ENCODE measurements around the gene PDE8B. TPM values are rescaled to one million over a fixed set of nuclear protein-coding genes. Genes with fewer than 3 reads are reported as not detected.
A peak's percentile ranks its signal among the peaks of the same experiment; 100 is the strongest.

Gene PDE8B, protein sequence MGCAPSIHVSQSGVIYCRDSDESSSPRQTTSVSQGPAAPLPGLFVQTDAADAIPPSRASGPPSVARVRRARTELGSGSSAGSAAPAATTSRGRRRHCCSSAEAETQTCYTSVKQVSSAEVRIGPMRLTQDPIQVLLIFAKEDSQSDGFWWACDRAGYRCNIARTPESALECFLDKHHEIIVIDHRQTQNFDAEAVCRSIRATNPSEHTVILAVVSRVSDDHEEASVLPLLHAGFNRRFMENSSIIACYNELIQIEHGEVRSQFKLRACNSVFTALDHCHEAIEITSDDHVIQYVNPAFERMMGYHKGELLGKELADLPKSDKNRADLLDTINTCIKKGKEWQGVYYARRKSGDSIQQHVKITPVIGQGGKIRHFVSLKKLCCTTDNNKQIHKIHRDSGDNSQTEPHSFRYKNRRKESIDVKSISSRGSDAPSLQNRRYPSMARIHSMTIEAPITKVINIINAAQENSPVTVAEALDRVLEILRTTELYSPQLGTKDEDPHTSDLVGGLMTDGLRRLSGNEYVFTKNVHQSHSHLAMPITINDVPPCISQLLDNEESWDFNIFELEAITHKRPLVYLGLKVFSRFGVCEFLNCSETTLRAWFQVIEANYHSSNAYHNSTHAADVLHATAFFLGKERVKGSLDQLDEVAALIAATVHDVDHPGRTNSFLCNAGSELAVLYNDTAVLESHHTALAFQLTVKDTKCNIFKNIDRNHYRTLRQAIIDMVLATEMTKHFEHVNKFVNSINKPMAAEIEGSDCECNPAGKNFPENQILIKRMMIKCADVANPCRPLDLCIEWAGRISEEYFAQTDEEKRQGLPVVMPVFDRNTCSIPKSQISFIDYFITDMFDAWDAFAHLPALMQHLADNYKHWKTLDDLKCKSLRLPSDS
- 1.5 and 1.9 TPM in 2 replicates for total RNA-seq (2014; rRNA removed; shearing (Covaris generic))
- polyA plus RNA-seq (2014; cell fraction: nucleus; rRNA removed) = 3.2 and 6.3 TPM in 2 replicates

DNA sequence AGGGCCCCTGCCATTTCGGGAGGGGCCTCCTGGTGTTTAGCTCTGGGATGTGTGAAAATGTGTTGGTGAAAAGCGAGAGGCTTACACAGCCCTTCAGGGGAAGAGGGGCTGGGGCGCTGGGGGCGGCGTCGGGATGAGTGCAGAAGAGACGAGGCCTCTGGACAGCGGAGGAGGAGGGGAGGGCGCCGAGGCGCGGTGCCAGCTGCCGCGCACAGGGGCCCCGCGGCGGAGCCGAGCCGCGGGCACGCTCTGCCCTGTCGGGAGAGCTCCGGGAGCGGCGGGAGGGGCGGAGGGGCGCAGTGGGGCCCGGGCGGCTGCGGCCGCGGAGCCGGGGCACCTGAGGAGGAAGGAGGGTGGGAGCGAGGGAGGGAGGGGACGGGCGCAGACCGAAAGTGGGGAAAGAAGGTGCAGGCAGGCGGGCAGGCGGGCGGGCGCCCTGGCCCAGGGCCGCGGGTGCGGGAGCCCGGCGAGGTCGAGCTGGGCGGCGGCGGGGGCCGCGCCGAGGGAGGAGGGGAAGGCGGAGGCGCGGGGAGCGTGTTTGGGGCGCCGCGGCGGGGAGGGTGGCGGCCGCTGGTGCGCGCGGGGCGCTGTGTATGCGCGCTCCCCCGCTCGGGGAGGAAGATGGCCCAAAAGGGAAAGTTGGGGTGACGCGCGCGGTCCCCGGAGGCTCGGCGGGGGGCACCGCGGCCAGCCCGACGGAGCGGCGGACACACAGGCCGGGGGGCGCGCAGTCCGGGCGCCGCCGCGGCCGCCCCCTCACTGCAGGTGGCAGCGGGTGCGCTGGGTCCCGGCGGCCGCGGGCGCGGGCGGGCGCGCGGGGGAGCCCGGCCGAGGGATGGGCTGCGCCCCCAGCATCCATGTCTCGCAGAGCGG, at the start of gene PDE8B:
Gene PDE8B (plus strand): TSS at position 590 of the 873 bp plus-strand sequence. CDS start 246 bp downstream, at position 836.
- DNase-seq (ENCODE audit: extremely low read depth, low read depth) = no peak

DNA sequence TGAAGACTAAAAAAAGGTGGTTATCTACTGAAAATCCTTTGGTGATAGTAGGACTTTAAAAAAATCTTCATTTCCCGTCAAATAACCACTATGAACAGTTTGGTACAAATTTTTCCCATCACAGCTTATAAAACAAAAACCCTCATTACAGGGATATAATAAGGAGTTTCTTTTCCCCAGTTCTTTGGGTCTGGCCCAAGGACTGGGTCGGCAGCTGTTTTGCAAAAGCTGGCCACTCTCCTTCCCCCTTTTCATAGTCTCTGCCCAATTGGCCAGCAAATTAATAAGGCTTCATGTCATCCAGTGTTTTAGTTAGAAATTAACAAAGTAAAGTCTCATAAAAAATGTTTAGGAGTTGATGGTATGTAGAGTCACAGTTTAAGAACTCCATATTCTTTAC, 47.0 kb upstream of the PDE8B start:
- DNase-seq (ENCODE audit: extremely low read depth, low read depth) = no peak

DNA sequence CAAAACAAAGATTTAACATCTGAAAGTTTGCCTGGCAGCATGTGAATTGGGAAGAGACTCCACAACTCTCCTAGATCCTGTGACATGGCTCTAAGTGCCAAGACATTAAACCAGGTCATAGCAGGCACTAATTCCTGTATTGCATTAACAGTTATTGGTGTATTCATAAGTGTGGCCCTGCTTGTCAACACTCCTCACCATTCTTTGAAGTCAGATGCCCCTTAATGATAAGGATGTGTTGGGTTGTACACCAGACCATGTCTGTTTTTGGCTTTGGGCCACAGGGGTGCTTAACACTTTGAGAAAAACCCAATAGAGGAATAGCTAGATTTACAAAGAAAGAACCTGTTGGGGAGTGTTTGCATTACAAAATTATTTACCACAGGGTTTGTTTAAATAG, 43.4 kb upstream of the PDE8B start:
- peak; percentile 12 for DNase-seq (ENCODE audit: extremely low read depth, low read depth)

DNA sequence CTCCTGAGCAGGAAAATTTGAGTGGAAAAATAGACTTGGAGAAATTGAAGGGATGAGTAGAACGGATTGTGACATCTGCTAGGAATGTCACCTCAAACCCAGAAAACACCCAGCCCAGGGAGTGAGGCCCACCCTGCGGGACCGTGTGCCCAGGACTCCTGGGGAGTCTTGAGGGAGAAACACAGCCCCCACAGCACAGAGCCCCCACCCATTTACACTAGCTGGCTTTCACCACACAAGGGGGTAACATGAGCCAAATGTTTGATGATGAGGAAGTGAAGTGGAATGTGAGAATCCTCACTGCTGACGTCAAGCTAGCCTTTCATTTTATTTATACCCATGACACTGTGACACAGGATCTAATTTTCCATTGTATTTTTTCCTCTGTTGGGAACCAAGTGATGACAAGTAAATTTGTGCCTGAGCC, 42.8 kb upstream of the PDE8B start:
- DNase-seq (ENCODE audit: extremely low read depth, low read depth) = peak; percentile 89

DNA sequence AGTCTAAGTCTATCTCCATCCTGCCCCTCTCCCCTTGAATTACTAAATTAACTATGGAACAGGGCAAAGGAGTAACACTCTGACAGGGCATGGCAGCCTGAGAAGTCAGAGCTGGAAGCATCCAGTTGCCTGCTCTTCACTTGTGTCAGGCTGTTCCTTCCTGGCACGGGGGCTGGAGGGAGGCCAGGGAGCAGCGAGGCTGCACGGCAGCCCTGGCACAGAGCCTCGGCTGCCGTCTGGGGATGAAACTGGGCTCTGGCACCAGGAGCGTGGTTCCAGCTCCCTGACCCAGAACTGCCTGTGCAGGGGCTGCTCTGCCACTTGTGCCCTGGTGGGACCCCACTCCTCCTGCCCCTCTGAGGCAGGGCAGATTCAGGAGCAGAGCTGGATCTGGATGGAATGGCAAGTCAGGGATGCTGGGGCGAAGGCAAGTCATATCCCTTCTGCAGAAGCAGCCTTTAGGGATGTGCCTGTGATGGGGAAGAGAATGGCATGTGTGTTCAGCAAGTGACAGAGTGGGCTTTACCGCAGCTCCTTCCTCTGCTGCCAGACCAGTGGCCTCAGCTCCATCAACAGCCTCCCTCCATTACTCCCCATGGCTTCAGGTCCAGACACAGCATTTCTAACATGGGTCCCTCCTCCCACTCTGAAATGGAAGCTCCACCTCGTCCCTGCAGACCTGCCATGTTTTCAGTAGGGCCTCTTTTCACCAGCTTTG, 42.2 kb upstream of the PDE8B start:
- DNase-seq (ENCODE audit: extremely low read depth, low read depth) = peak; percentile 72

DNA sequence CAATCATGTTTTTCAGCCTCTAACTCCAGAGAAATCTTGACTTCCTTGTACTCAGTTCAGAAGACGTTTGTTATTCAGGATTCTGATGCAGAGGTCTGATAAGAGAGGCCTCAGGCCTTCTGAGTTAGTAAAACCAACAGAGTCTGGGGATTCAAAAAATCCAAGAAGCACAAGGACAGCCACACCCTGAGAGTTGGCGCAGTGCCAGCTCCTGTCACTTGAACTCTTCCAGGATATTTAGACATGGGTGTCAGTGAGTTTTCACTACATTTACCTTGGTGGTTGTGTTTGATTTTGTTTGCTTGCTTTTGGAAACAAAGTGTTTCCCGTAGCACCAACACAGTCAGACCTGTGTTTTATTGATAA, 41.6 kb upstream of the PDE8B start:
- peak; percentile 63 for DNase-seq (ENCODE audit: extremely low read depth, low read depth)

DNA sequence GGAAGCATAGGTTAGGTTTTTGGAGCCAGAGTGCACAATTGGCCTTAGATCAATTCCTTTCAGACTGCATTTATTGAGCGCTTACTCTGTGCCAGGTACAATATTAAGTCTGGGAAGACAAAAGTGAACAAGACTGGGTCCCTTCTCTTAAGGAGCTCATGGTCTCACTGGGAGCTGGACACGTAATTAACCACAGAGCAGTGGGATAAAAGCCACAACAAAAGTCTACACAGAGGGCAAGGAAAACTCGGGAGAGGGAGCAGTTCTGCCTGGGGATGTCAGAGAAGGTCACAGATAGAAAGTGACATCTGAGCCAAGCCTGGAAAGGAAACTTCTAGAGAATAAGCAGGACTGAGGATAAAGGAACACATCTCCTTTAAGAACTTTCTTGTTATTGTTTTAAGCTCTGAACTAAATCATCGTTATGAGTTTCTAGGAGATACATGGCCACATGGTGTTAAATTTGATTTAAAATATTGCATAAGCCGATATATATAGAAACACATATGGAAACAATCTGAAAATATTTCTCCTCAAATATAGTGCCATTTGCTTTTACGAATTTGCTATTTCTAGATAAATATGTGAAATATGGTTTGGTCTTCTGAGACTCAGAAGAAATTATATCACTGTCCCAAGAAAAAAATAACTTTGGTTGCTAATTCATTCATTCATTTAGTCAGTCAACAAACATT, 40.1 kb upstream of the PDE8B start:
- DNase-seq (ENCODE audit: extremely low read depth, low read depth) = no peak

DNA sequence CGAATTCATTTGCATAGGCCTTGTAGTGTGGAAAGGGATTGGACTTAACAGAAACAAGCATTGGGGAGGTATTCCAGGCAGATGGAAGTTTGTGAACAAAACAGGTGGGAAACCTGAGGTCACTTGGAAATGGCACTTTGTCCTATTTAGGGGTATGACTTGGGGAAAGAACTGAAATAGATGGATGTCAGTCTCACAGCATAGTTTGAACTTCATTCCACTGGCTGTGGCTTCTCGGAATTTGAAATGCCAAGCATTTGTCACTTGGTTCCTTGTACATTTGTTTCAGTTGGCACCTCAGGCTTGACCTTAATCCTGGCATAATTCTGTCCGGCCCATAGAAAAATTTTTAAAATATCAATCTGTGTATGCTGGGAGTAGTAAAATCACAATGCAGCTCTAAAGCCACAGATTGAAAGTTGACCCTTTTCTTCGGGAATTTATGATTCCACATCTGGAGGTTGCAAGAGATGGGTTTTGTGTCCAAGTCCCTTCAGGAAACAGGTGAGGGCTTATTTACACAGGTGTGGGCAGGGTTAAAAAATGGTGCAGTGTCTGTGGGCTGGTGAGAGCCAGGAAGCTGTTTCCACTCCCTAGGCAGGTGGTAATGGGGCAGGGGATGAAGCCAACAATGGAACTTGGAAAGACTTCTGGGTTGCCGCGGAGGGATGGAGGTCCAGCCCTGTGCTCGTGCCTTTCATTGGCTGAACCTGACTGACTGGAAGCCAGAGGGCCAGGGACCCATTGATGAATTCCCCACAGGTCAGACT, 39.2 kb upstream of the PDE8B start:
- DNase-seq (ENCODE audit: extremely low read depth, low read depth) = no peak

DNA sequence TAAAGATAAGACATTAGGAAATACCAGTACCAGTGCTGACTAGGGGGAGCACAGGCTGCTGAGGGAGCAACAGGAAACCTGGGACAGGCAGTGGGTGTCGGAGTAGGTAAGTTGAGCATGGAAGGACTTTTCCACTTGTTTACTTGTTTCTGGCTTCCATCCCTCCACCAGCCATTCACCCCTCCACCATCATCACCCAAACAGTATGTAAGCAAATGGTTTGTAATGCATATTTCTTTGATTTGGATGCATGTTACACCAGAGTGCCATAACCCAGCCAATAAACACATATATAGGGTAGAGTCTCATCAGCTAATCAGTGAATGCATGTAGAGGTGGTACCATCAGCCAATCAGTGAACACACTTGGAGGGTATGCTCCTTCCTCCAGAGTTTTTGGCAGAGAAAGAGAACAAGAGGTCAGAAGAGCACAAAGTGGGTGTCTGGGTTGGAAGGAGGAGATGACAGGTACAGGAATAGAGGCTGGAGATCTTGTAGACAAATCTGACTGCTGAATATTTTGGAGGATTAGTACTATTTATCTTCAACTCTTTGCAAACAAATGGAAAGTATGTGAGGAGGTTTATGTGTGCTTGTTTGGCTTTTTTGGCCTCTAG, 37.7 kb upstream of the PDE8B start:
- no peak for DNase-seq (ENCODE audit: extremely low read depth, low read depth)

DNA sequence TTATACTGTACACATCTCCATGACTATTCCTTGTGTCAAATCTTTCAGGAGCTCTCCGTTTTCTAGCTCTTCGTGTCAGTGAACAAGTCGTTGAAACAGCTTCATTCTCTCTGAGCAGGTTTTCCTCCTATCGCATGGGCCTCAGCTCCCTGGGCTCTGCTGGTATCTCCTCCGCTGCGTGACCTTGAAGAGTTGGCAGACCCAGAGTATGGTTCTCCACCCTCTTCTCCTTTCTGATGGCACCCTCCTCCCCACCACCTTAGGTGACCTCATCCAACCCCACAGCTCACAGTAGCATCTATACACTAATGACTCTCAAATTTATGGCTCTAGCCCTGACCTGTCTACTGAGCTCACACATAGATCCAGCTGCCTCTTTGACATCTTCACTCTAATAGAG, 36.0 kb upstream of the PDE8B start:
- no peak for DNase-seq (ENCODE audit: extremely low read depth, low read depth)

DNA sequence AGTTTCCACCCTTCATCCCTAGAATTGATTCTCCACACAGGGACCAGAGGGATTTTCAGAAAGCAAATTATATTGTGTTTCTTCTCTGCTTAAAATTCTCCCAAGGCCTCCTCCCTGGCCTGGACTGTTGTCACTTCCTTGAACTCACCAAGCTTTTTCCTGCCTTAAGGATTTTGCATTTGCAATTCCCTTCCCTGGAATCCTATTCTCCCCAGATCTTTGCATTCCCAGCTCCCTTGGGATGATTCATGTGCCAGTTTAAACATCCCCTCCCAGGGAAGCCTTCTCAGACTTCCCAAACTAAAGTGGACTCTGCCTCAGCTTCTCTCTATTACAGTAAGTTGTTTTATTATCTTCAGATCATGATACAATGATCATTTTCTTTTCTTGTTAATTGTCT, 35.2 kb upstream of the PDE8B start:
- no peak for DNase-seq (ENCODE audit: extremely low read depth, low read depth)

DNA sequence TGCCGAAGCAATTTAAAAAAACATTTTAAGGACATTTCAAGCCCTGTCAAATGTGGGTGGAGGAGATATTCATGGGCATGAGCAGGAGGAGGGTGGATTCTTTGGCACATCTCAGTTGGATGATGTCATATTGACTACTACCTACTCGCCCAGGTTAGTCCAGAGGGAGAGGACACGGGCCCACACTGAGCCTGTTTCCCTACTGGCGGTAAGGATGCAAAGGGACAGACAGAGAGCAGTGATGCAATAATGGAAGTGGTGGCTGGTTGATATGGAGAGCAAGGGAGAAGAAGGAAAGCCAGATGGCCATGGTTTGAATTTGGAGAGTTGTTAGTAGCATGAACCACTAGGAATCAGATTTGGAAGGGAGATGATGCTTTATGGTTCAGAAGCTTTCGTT, 34.1 kb upstream of the PDE8B start:
- DNase-seq (ENCODE audit: extremely low read depth, low read depth) = no peak

DNA sequence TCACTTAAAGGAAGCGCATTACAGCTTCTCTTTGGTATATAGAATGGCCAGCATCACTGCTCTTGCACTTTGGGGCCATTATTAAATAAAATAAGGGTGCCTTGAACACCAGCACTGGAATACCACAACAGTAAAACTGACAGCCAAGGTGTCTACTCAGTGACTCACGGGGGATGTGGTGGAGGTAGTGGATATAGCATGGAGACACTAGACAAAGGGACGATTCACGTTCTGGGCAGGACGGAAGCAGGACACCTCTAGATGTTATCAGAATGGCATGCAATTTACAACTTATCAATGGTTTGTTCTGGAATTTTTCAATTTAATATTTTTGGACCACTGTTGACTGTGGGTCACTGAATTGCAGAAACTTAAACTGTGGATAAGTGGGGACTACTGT, 32.9 kb upstream of the PDE8B start:
- DNase-seq (ENCODE audit: extremely low read depth, low read depth) = no peak

DNA sequence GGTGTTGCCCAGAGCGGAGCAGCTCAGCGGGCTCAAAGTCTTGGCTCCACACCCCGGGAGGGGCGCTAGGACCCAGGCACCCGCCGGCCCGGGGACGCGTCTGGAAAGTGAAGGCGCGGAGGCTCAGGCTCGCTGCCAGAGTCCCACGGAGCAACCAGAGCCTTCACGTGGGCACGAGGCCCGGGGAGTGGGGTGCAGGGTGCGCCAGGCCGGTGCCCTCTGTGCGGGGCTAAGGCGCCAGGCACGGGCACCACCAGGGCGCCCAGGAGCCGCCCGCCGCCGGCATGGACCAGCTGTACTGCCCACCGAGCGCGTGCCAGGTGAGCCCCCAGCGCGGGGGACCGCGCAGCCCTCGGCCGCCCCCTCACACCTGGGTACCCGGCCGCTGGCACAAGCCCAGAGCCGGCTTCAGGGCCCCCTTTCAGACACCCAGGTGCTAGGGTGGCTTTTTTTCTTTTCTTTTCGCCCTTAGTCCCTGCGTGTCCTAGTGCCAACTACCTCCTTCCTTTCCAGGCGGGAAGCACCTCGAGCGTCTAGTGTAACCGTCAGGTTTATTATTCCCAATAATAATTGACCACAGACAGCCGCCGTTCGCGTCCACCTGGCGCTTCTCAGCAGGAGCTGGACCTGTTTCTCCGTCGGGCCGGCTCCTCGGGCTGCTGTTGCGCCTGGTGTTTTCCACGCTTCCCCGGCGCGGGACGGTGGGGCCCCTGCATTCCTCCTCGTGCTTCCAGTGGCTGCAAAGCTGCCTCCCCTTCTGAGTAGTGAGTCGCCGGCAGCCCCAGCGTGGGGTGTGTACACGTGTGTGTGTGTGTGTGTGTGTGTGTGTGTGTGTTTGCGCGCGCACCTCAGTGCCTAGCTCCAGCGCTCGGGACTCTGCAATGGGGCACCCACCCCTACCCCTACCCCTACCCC, 30.1 kb upstream of the PDE8B start:
- no peak for DNase-seq (ENCODE audit: extremely low read depth, low read depth)

DNA sequence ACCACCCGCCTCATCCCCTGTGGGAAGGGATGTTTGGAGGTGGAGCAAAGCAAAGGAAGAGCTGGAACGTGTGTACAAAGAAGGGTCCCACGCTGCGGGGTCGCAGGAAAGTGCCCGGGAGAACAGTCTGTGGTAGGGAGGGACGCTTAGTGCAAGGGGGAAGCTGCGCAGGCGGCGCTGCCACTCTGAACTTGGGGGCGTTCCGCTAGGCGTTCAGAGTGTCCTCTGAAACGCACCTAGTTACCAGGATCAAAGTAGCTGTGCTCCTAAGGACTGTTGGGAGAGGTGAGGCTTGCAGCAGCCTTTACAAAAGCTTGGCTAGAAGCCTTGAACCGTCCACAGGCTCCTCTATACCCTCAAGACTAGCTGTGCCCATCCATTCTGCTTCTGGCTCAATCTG, 29.3 kb upstream of the PDE8B start:
- no peak for DNase-seq (ENCODE audit: extremely low read depth, low read depth)

DNA sequence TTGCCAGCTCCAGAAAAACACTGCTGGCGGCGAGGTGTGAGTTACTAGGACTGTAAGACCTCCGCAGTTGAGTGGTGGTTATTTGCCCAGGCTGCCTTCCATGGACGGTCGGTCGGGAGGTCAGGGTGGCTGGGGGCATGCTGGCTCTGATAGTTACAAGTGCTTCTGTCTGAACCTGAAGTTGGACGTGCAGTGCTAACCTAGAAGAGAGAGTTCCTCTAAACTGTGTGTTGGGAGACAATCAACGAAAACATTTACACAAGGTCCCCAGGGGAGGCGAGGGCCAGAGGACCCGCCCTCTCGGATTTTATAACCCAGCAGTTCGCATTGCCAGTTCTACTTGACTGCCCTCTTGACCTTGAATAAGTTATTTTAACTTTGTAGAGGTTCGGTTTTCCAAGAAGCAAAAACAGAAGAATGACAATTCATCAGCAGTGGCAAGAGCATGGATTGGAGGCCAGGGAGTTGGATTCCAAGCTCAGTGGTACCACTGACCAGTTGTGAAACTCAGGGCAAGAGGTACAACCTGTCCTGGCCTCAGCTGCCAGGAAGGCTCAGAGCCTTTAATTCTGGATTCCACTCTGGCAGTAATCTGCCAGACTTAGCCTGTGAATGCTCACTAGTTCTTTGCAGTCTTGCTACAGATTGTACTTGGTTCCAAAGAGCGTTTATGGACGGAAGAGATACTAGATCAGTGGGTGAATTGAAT, 28.7 kb upstream of the PDE8B start:
- no peak for DNase-seq (ENCODE audit: extremely low read depth, low read depth)

DNA sequence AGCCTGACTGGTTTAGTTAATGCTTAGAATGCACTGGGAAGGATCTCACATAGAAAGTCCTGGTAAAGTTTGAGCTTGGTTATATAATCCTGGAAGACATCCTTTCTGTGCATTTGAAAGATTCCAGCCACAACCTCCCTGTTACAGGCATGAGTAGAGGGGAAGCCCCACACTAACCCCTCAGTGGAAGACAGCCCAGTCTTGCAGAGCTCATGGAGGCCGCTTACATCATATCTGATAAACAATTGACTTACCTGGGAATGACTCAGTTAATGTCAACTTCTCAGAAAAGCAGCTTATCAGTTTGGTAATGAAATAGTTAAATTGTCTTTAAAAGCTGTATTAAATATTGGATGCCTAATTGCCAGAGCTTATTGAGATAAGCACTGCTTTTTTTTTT, 28.1 kb upstream of the PDE8B start:
- DNase-seq (ENCODE audit: extremely low read depth, low read depth) = no peak

Measured in NCI-H460 (cell line).